OCI-LY7 (cell line): ENCODE measurements around the gene PLA2G10.
"Not testable (repeated sequence)": the region's sequence is repeated elsewhere in the genome, so short reads cannot be mapped to it uniquely, and the experiment has no call there.

Source experiments
- EZH2phosphoT487 ChIP-seq: fragments of 200-600 bp; sonication (generic); IDR thresholded peaks from 2 replicates; pipeline ENCODE4 v1.6.1; 2018; ENCODE audit warnings: low read depth, borderline replicate concordance, mild to moderate bottlenecking, mixed run types, antibody characterized with exemption, low read length, moderate library complexity, mixed read lengths
- TF ChIP-seq, protein P1 (sequence below): fragments of 200-600 bp; sonication (generic); conservative IDR thresholded peaks from 2 replicates; pipeline ENCODE4 v1.5.1; 2014; ENCODE audit warnings: mild to moderate bottlenecking, antibody characterized with exemption, low read length, moderate library complexity, mixed read lengths

DNA sequence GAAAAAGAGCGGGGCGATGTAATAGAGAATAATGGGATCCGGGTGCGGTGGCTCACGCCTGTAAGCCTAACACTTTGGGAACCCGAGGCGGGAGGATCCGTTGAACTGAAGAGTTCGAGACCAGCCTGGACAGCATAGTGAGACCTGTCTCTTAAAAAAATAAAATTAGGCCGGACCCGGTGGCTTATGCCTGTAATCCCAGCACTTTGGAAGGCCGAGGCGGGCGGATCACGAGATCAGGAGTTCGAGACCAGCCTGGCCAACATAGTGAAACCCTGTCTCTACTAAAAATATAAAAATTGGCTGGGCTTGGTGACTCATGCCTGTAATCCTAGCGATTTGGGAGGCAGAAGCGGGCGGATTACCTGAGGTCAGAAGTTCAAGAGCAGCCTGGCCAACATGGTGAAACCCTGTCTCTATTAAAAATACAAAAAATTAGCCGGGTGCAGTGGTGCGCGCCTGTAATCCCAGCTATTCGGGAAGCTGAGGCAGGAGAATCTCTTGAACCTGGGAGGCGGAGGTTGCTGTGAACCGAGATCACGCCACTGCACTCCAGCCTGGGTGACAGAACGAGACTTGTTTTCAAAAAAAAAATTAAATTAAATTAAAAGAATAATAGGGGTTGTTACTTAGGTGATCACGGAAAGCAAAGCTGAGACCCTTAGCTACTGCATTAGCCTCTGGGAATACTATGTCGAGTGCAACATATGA lies 63.3 kb downstream of the PLA2G10 start:
- TF ChIP-seq, protein P1, sequence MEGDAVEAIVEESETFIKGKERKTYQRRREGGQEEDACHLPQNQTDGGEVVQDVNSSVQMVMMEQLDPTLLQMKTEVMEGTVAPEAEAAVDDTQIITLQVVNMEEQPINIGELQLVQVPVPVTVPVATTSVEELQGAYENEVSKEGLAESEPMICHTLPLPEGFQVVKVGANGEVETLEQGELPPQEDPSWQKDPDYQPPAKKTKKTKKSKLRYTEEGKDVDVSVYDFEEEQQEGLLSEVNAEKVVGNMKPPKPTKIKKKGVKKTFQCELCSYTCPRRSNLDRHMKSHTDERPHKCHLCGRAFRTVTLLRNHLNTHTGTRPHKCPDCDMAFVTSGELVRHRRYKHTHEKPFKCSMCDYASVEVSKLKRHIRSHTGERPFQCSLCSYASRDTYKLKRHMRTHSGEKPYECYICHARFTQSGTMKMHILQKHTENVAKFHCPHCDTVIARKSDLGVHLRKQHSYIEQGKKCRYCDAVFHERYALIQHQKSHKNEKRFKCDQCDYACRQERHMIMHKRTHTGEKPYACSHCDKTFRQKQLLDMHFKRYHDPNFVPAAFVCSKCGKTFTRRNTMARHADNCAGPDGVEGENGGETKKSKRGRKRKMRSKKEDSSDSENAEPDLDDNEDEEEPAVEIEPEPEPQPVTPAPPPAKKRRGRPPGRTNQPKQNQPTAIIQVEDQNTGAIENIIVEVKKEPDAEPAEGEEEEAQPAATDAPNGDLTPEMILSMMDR = not testable (repeated sequence)
- not testable (repeated sequence) for TF ChIP-seq EZH2phosphoT487
